Neural crest cell (in vitro differentiated cells): ENCODE results near the gene CCR6. TPM values are rescaled to one million over a fixed set of nuclear protein-coding genes. Genes with fewer than 3 reads are reported as not detected.
A peak's percentile ranks its signal among the peaks of the same experiment; 100 is the strongest.

Experiments used
- DNase-seq: peaks from one replicate; pipeline ENCODE4 v3.0.0; 2021; ENCODE audit warnings: low read depth, mixed read lengths, low spot score
- H3K27ac Mint-ChIP-seq: one replicate; pipeline ENCODE4 v1.8.0; 2021; ENCODE audit warnings: mild to moderate bottlenecking, mixed read lengths; ENCODE audit not compliant: unreplicated experiment
- H3K27me3 Mint-ChIP-seq: 2 replicates; pipeline ENCODE4 v1.8.0; 2021; ENCODE audit warnings: low read depth, mild to moderate bottlenecking, mixed read lengths
- H3K36me3 Mint-ChIP-seq: 2 replicates; pipeline ENCODE4 v1.8.0; 2021; ENCODE audit warnings: low read depth, mild to moderate bottlenecking, mixed read lengths
- H3K4me1 Mint-ChIP-seq: 2 replicates; pipeline ENCODE4 v1.8.0; 2021; ENCODE audit warnings: mixed read lengths
- H3K4me3 Mint-ChIP-seq: one replicate; pipeline ENCODE4 v1.8.0; 2021; ENCODE audit warnings: mild to moderate bottlenecking, mixed read lengths
- H3K9me3 Mint-ChIP-seq: 2 replicates; pipeline ENCODE4 v1.8.0; 2021; ENCODE audit warnings: mixed read lengths
- CTCF ChIP-seq: fragments of 200-600 bp; sonication (generic); conservative IDR thresholded peaks from 2 replicates; pipeline ENCODE4 v1.5.0; 2021; ENCODE audit warnings: antibody characterized with exemption, mild to moderate bottlenecking
- total RNA-seq: library from RNA; stranded (reverse); gene quantifications from 2 replicates; pipeline ENCODE4 v1.2.1, GENCODE V29; 2021

The CCR6 gene
- total RNA-seq, 1 donor from 2014 or later = not detected

GRCh38 chr6:167154895-167155294, 32.0 kb downstream of the CCR6 start:
- H3K27ac Mint-ChIP-seq = no peak overlapping the region
- H3K36me3 Mint-ChIP-seq = no peaks in the 10 kb centered on the region
- no peak for DNase-seq
- H3K9me3 Mint-ChIP-seq = no peaks in the 10 kb centered on the region
- peaks cover 15% of the 10 kb centered on the region for H3K4me1 Mint-ChIP-seq
- no peaks in the 10 kb centered on the region for H3K27me3 Mint-ChIP-seq
- H3K4me3 Mint-ChIP-seq = no peak overlapping the region
- TF ChIP-seq CTCF = no peak

GRCh38 chr6:167157414-167157813, 34.5 kb downstream of the CCR6 start:
- TF ChIP-seq CTCF = no peak
- Mint-ChIP-seq H3K4me1 (peaks cover 20% of the 10 kb centered on the region), H3K4me3 (no peak overlapping the region), H3K9me3 (no peaks in the 10 kb centered on the region), H3K36me3 (no peaks in the 10 kb centered on the region), H3K27me3 (no peaks in the 10 kb centered on the region), H3K27ac (no peak overlapping the region)
- DNase-seq = no peak

- Mint-ChIP-seq H3K27me3 (no peaks in the 10 kb centered on the region), H3K9me3 (no peaks in the 10 kb centered on the region), H3K27ac (no peak within 1 kb of the TSS), H3K4me3 (no peak within 1 kb of the TSS), H3K36me3 (no peaks in the 10 kb centered on the region), H3K4me1 (peaks cover 17% of the 10 kb centered on the region)
- no peak for DNase-seq
- no peak for TF ChIP-seq CTCF
Observed at GRCh38 chr6:167157863-167158262, 35.0 kb downstream of the CCR6 start, which contains the start of gene GPR31. TSS of gene GPR31 (minus strand) at chr6:167157980. CDS start at chr6:167157831, 149 bp downstream.

GRCh38 chr6:167161851-167162467, 39.1 kb downstream of the CCR6 start:
- Mint-ChIP-seq H3K27ac (peak overlapping the region; percentile 65), H3K4me1 (peaks cover 8% of the 10 kb centered on the region), H3K4me3 (no peak overlapping the region), H3K27me3 (peaks cover 2% of the 10 kb centered on the region), H3K9me3 (no peaks in the 10 kb centered on the region), H3K36me3 (no peaks in the 10 kb centered on the region)
- DNase-seq = no peak
- no peak for TF ChIP-seq CTCF

- Mint-ChIP-seq H3K9me3 (no peaks in the 10 kb centered on the region), H3K27me3 (peaks cover 2% of the 10 kb centered on the region), H3K27ac (no peak overlapping the region), H3K4me3 (no peak overlapping the region), H3K36me3 (no peaks in the 10 kb centered on the region), H3K4me1 (peaks cover 8% of the 10 kb centered on the region)
- TF ChIP-seq CTCF = no peak
- DNase-seq = no peak
Observed at GRCh38 chr6:167162591-167162990, 39.7 kb downstream of the CCR6 start.
